Neural cell (in vitro differentiated cells): ENCODE data around the gene PRR14. TPM values are rescaled to one million over a fixed set of nuclear protein-coding genes. Genes with fewer than 3 reads are reported as not detected.

Experiments
- polyA plus RNA-seq: library from polyadenylated mRNA; depleted of rRNA; stranded (reverse); fragments of >200 nt; gene quantifications from 2 replicates; pipeline ENCODE4 v1.2.3, GENCODE V29; 2014
- small RNA-seq, 3 experiments: library from RNA; depleted of rRNA; stranded (forward); fragments of <200 nt; gene quantifications; one replicate each; pipeline ENCODE3, GENCODE V24; 2012

The PRR14 gene
- polyA plus RNA-seq, 1 donor from 2014 or later = 23.3 TPM

Small RNA genes lying within 50 kb of the gene (small RNA-seq; reads per million reads assigned to genes)
- 0 reads per million in 3 experiments for gene AC093249.1
- 0 reads per million in 3 experiments for gene RNU6-1043P
- gene RNU6-416P = 0 reads per million in 3 experiments

Other genes with a start within 250 kb of the PRR14 start
- gene ZNF771, start 243.4 kb upstream of the PRR14 start, polyA plus RNA-seq = 10.2 and 11.7 TPM in 2 replicates
- 47.3 and 60.4 TPM in 2 replicates for gene DCTPP1, start 220.9 kb upstream of the PRR14 start, polyA plus RNA-seq
- gene SEPHS2, start 205.1 kb upstream of the PRR14 start, polyA plus RNA-seq = 9.8 and 11.1 TPM in 2 replicates
- gene ITGAL, start 178.2 kb upstream of the PRR14 start, polyA plus RNA-seq = not detected in 2 replicates
- 54.4 and 56.5 TPM in 2 replicates for gene ZNF768, start 124.4 kb upstream of the PRR14 start, polyA plus RNA-seq
- gene ZNF747, start 116.1 kb upstream of the PRR14 start, polyA plus RNA-seq = 5.7 and 8.4 TPM in 2 replicates
- 10.5 and 14.9 TPM in 2 replicates for gene ZNF764, start 92.6 kb upstream of the PRR14 start, polyA plus RNA-seq
- 26.9 and 28.4 TPM in 2 replicates for gene ZNF688, start 79.2 kb upstream of the PRR14 start, polyA plus RNA-seq
- gene ZNF785, start 65.3 kb upstream of the PRR14 start, polyA plus RNA-seq = 26.4 and 44.1 TPM in 2 replicates
- 10.6 and 13.9 TPM in 2 replicates for gene ZNF689, start 40.6 kb upstream of the PRR14 start, polyA plus RNA-seq
- gene FBRS, start 7.5 kb downstream of the PRR14 start, polyA plus RNA-seq = 19.0 and 24.2 TPM in 2 replicates
- 0.76 and 2.4 TPM in 2 replicates for gene SRCAP, start 48.2 kb downstream of the PRR14 start, polyA plus RNA-seq
- 41.5 and 55.2 TPM in 2 replicates for gene PHKG2, start 97.5 kb downstream of the PRR14 start, polyA plus RNA-seq
- 17.0 and 23.3 TPM in 2 replicates for gene CFAP119, start 111.1 kb downstream of the PRR14 start, polyA plus RNA-seq
- 85.2 and 94.4 TPM in 2 replicates for gene RNF40, start 111.4 kb downstream of the PRR14 start, polyA plus RNA-seq
- gene ZNF629, start 136.2 kb downstream of the PRR14 start, polyA plus RNA-seq = 10.4 and 14.1 TPM in 2 replicates
- 39.2 and 44.9 TPM in 2 replicates for gene BCL7C, start 243.1 kb downstream of the PRR14 start, polyA plus RNA-seq
- gene CTF1, start 245.7 kb downstream of the PRR14 start, polyA plus RNA-seq = not detected in 2 replicates